ENCODE measurements around the gene RPS6KC1.

RPS6KC1 gene

DNA sequence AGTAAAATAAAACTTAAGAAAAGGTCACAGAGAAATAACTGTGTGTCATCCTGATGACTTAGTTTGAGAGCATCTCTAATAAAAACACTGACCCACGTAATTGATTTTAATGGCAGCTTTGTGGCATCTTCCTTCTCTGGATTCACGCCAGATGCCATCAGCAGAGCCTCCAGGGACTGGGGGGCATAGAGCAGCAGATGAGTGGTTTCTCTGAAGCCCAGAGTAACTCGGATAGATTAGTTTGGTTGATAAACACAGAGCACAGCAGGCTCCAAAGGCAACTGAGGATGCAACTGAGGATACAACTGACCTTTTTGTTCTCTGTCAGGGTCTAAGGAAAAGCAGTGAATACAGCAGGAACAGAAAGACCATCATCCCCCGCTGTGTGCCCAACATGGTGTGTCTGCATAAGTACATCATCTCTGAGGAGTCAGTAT is 180.8 kb downstream of the RPS6KC1 start:
- DNase-seq (ENCODE audit: low spot score), result no peak

DNA sequence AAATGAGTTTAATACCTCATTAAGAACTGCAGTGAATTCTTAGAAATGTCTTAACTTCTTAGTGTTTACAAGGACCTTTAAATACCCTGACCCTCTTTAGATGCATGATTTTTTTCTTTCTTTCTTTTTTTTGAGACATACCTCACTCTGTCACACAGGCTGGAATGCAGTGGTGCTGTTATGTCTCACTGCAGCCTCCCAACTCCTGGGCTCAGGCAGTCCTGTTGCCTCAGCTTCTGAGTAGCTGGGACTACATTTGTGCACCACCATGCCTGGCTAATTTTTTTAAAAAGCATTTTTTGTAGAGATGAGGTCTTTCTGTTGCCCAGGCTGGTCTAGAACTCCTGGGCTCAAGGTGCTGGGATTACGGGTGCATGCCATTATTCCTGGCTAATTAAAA is 191.8 kb downstream of the RPS6KC1 start:
- DNase-seq (ENCODE audit: low spot score), result no peak

DNA sequence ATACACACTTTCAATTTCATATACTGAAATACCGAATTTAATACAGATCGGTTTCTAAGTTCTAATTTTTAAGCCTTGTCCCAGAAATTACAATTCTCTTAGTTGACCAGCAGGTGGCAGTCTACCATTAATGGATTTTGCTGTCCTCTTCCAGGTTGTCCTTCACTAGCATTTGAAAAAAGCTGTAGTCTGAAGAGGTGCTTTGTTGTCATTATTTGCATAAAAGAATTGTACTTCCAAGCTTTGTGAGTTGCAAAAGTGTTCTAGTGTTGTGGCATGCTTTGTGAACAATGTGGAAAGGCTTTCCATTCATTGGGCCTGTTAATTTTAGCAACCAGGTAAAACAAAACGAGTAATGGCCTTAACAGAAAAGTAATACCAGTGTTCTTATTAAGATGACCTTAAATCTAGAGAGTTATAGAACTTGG is 193.6 kb downstream of the RPS6KC1 start:
- DNase-seq (ENCODE audit: low spot score), result peak; percentile 64

DNA sequence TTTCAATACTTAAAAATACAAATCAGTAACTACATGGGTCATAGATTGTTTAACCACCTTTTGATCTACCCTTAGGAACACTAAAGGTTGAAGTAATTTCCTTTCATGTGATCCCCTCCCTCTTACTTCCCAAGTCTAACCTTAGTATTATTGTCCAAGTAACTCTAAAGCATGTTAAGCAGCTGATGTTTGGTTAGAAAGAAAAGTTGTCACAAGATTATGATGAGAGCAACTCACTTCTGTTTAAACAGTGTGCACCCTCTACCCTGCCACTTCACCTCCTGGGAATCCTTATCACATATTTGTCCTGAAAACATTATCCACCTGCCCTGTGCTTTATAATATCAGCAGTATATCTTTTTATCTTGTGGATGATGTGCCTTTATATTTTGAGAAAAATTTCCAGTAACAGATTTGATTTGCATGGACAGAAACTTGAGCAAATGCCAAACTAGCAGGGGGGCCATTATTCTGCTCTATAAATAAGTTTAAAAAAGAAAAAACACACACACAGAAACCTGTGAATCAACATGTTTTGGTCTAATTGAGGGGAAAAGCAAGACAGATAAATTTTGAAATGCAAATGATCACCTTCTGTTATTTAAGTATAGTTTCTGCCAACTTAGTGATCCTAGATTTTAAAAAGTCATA is 194.3 kb downstream of the RPS6KC1 start:
- DNase-seq (ENCODE audit: low spot score), result no peak

DNA sequence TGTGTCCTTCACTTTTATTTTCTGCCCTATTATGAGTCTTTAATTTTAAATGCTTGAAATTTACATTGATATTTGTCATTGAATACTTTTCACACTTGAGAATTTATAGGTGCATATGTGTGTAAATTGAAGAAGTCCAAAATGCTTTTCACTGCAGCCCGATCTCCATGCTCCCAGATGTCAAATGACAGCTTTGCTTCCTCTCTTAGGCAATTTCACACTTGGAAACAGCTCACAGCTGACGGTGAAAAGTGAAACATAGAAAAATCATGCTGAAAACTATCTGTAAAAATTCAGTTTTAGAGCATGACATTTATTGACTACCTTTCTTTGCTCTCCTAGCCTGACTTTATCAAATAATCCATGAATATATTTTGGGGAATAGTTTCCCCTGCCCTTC is 196.0 kb downstream of the RPS6KC1 start:
- no peak for DNase-seq (ENCODE audit: low spot score)

DNA sequence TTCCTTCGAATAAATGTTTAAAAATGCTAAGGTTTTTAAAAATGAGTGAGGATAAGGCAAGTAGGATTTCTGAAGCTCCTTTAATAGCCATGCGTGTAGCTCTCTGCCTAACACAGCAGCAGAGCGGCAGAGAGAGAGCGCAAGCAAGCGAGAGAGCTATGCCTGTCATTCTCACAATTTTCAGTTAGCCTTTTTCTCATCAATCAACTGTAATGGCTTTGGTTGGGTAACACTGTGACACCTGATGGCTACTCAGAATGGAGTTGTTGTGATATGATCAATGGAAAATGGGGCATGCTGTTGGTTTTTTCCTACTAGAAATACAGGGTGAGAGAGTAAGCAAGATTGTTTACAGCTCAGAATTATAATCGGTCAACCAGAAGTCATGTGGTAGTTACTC is 198.4 kb downstream of the RPS6KC1 start:
- DNase-seq (ENCODE audit: low spot score), result no peak

DNA sequence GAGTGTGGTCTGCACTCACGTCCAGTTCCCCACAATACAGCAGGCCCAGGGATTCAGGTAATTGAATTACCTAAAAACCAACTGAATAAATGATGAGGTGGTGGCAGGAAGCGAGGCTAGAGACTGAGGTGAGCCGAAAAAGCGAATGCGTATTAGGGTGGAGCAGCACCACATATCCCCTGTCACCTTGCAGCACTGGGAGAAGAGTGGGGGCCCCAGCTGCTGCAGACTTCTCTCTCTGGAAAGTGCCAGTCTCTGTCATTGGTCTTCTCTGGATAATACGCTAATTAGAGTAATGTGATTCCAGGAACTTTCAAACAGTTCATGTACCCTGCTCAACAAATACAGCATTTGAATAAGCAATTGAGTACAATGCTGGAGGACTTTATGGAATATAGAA is 199.0 kb downstream of the RPS6KC1 start:
- DNase-seq (ENCODE audit: low spot score), result no peak

DNA sequence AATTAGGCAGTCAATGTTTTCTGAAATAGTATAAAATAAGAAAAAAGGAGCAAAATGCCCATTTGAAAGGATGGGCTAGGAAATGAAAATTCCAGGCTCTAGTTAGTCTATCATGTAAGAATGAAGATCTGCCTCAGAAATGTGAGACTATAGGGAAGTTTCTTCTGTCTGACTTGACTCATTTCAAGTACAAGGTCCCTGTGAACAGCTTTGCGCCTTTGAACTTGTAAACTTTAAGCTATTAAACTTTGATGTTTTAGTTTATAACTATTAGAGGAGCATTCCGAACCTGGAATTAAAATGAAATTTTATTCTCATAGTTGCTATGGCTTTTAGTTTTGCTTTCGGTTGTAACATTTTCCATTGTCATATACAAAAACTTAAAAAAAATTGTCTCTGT is 199.4 kb downstream of the RPS6KC1 start:
- DNase-seq (ENCODE audit: low spot score), result no peak

DNA sequence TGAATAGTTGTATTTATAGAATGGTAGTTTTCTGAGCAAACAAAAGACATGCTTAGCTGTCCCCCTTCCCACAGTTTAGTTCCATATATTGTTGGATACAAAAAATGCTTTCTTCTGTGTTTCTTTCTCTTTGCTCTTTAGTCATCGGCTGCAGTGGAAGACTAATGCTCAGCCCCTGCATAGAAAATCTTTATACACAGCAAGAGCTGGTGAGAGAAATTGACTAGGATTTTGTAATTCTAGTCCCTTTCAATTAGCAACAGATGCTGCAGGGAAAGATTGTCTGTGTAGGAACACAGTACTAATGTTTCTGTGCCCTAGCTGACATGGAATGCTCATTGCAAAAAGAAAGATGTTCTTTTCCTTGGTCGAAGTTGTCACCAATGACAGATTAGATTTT is 200.9 kb downstream of the RPS6KC1 start:
- no peak for DNase-seq (ENCODE audit: low spot score)

DNA sequence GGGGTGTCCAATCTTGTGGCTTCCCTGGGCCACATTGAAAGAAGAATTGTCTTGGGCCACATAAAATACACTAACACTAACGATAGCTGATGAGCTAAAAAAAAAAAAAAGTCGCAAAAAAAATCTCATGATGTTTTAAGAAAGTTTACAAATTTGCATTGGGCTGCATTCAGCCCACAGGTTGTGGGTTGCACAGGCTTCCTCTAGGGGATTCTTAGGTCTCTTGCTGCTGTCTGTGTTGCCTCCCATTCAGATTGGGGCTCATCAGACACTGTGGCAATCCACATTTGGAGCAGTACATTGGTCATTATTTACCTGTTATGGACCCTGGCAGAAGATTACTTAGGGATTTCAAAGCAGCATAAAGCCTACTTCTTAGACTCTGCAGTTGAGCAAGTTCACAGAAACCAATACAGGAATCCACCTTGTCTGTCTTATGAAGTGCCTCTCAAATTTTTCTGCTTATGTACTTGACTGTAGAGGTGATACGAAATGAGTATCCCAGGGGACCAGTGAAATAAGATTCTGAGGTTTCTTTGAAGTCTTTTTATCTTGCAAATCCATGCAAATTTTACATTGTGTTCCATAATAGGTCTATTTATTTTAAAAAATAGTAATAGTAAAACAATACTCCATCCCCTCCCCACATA is 205.5 kb downstream of the RPS6KC1 start:
- no peak for DNase-seq (ENCODE audit: low spot score)

DNA sequence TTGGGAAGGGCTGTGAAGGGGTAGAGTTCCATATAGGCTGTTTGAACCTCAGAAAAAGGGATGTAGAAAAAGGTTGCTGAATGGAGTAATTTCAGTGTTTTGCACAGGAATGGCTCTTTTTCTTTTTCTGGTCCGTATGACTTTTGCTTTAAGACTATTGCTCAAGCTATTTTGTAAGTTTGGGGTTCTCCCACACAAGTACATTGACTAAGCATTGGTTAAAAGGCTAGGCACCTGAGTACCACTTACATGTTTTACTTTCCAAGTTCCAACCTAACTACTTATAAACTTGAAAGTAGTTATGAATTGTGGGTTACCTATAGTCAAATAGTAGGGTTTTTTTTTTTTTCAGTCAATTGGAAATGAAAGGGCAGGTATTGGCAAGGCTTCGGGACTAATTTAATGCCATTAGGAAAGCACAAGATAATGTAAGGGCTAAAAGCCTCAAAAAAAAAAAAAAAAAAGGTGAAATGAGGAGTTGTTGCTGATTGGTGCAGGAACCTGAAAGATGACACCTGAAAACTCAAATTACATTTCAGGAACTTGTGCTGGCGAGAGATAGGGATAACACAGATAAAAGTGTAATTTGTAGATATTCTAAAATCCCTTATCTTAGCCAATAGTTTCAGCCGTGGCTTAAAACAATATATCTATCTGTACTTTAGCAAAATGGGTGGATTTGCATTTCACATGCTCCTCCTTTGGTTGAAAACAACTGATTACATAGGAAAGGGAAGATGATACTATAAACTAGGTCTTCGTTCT is 209.5 kb downstream of the RPS6KC1 start:
- DNase-seq (ENCODE audit: low spot score), result no peak

DNA sequence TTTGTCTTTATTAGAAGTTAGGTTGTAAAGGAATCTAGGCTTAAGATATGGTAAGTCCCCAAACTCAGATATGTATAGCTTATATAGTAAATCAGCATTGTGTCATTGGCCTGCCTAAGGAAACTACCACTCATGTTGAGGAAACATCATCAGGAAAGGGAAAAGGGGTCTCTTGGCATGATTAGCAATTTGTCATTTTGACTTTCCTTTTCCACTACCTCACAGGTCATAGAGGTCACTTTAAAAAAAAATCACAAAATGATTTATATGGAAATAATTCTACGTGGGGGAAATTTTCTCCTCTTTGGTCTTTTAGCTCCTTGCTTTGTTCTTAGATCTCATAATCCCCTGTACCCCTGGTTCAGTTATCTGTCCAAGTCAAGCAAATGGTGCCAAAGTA is 213.5 kb downstream of the RPS6KC1 start:
- DNase-seq (ENCODE audit: low spot score), result no peak

DNA sequence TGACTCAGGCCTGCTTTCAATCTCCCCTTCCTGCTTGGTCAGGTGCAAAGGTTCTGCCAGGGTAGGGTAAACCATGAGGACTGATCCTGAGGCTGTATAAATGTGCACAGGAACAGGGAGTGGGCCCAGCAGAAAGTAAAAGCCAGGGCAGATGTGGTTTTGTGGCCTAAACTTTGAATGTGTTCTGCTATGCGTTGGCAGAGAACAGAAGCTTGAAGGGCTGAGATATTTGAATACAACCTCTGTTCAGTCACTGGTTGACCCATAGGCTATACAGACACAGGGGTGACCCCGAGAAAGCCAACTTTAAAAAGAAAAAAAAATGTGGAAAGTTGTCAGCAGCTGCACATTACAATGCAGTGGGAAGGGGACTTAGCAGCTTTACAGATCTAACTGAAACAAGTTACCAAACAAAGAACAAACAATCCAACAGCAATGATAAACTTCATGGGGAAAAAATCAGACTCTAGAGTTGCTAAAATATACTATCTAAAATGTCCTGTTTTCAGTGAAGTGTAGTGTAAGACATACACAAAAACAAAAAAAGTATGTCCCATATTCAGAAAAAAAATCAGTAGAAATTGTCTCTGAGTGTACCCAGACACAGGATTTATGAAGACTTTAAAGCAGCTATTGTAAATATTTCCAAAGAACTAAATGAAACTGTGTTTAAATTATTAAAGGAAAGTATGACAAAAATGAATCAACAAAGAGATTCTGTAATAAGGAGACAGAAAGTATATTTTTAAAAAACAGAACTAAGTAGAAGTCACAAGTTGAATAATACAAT is 216.1 kb downstream of the RPS6KC1 start:
- no peak for DNase-seq (ENCODE audit: low spot score)

DNA sequence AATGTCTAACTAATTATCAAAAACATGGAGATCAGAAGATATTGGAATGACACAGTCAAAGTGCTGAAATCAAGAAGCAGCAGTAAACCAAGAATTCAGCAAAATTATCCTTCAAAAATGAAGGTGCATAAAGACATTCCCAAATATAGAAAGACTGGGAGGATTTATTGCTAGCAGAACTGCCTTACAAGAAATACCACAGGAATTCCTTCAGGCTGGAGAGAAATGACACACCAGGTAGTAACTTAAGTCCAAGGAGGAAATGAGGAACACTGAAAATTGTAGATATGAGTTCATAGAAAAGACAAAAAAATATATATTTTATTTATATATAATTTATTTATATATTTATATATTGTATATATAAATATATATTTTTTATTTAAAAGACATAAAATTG is 217.2 kb downstream of the RPS6KC1 start:
- DNase-seq (ENCODE audit: low spot score), result no peak

DNA sequence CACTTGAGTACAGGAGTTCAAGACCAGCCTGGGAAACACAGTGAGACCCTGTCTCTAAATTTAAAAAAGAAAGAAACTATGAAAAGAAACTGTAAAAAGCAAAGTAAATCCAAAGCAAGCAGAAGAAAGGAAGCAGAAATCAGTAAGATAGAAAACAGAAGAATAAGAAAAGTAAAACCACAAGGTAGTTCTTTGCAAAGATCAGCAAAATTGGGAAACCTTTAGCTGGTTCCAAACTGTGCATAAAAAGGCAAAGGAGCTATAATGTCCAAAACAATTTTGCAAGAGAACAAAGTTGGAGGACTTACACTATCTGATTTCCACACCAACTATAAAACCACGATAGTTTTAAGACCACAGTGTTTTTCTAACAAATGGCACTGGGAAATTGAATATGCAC is 218.8 kb downstream of the RPS6KC1 start:
- DNase-seq (ENCODE audit: low spot score), result no peak

DNA sequence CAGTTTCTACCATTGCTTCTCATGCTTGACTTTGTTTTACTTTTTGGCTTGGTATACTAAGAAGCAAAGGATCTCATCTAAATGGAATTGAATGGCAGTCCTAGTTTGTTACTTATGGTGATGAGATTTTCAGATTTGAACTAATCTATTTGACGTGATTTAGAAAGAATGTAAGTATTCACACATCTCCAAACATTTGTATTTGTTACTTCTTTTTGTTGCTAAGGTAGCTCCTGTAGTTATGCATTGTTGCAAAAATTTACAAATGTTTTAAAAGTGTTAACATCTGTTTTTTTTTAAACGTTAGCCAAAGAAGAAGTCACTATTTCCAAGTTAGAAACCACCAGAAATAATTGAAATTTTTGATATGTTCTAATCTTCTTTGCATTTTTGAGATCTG is 222.5 kb downstream of the RPS6KC1 start:
- no peak for DNase-seq (ENCODE audit: low spot score)

DNA sequence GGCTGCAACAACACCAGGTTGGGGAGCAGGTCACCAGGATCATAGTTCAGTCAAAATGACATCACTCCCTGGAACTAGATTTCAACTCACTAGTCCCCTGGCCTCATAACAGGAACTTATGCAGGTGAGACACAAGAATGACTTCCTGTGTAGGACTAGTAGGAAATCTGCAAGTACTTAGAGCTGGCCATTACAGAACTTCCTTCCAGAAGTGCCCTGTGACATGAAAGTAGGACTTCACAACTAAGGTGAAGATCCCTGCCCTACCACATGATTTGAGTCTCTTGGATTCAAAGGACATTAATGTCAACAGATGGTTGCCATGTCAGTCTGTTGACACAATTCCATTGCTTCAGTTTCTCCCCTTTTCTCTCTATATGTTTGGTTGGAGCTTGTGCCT is 223.1 kb downstream of the RPS6KC1 start:
- DNase-seq (ENCODE audit: low spot score), result no peak

DNA sequence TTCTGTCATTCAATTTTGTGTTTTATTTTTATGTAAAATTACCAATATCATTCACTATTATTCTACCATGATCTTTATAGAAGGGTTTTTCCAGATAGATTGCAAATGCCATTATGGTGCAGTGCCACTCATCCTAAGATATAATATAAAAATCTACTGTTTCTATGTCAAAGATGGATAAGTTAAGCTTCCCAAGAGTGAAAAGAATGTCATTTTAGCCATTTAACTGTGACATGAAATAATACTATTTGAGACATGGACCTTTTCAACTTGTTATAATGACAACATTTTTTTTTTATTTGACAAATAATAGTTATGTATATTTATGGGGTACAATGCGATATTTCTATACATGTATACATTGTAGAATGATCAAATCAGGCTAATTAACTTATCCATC is 224.3 kb downstream of the RPS6KC1 start:
- no peak for DNase-seq (ENCODE audit: low spot score)

DNA sequence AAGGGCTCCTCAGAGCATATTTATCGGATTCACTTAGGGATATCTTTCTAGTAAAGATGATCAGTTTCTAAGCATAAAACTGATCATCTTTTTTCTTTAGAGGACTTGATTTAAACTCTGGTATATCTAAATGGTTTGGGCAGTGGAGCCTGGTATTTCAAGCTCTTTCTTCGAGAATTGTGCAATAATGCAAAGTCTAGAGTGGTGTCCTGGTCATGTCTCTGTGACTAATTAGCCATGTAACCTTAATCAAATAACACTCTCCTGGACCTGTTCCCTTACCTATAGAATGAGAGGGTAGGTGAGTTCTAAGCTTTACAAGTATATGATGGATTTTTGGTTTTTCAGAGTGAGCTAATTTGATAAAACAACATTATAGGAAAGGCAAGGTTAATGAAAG is 225.2 kb downstream of the RPS6KC1 start:
- DNase-seq (ENCODE audit: low spot score), result no peak

DNA sequence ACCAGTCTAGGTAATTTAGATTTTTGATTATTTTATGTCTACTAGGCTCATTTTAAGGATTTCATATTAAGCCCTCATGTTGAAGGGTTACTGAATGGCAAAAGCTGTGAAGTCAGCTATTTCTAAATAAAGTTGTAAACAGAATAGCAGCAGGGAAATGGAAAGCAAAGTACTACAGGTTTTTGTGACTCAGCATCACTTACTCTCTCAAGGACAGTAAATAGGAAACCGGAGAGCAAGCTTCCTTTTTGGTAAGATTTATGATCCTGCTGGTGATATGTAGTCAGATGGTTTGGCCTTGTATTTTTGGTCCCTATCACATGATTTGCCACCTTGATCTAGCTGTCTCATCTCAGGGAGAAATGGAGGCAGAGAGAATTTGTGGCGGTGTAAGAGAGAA is 226.0 kb downstream of the RPS6KC1 start:
- no peak for DNase-seq (ENCODE audit: low spot score)

DNA sequence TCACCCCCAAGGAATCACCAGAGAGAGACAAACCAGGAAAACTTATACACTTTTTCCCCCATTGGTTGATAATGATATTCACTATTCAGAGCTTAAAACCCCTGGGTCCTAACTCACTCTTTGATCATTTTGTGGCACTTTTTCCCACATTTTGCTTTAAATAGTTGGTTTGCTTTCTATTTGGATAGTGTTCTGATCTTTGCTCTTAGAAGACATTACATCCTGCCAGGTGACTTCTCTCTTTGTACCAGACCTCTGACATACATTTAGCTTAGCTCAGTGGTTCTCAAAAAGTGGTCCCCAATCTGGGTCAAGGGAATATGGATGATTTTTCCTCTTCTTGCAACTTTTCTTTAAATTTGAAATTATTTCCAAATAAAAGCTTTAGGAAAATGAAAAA is 228.4 kb downstream of the RPS6KC1 start:
- DNase-seq (ENCODE audit: low spot score), result no peak

DNA sequence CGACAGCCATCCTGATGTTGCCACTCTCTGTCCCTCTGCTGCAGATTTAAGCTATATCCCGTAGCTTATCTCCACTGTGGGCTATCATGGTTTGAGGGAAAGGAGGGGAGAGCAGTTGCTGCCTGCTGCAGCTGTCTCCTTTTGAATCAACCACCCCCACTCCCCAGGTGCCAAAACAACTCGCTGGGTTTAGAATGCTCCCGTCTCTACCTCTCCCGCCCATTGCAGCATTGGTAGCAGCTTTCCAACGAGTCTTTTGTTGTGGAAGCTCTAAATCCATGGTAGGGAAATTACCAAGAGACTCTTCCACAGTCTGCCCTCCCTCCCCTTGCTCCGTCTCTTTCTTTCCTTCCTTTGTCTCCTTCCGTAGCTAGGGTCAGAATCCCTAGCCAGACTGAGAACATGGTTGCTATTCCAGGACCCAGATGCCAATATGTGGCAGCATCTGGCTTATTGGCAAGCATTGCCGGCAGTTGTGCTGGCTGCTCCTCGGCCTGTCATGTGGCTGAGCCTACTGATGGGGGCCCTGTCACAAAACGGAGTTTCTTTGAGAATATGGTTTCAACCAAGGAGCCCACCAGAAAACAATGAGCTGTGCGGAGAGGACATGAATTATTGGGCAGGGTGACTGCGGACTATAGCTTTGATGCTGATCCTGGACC is 230.7 kb downstream of the RPS6KC1 start:
- DNase-seq (ENCODE audit: low spot score), result no peak
